Cerebellar nuclear complex (tissue), 1 donor: Measurements from ENCODE around the gene CAMSAP3.

Source experiments
- DNase-seq, 2 experiments: peaks; one replicate each; lab custom pipeline; 2025; lab: John Stamatoyannopoulos, UW

CAMSAP3 gene

GRCh38 chr19:7578127-7578526 is 17.5 kb upstream of the CAMSAP3 start:
- DNase-seq: no peak

- no peak for DNase-seq
These were observed 16.5 kb upstream of the CAMSAP3 start for GRCh38 chr19:7579182-7579581.

GRCh38 chr19:7582446-7582845 is 13.2 kb upstream of the CAMSAP3 start:
- no peak for DNase-seq

- no peak for DNase-seq
These were observed 5.8 kb upstream of the CAMSAP3 start for GRCh38 chr19:7589822-7590221.

GRCh38 chr19:7590256-7590655 is 5.4 kb upstream of the CAMSAP3 start:
- DNase-seq: no peak

GRCh38 chr19:7596211-7596937 is 711 bp downstream of the CAMSAP3 start:
- no peak for DNase-seq

GRCh38 chr19:7597689-7598088 is 2.0 kb downstream of the CAMSAP3 start:
- no peak for DNase-seq

GRCh38 chr19:7598180-7598579 is 2.5 kb downstream of the CAMSAP3 start:
- no peak for DNase-seq

- no peak for DNase-seq
These were observed 5.1 kb downstream of the CAMSAP3 start for GRCh38 chr19:7600721-7601120.

GRCh38 chr19:7602240-7602934 is 6.7 kb downstream of the CAMSAP3 start:
- DNase-seq: no peak

GRCh38 chr19:7602935-7603497 is 7.4 kb downstream of the CAMSAP3 start:
- no peak for DNase-seq

GRCh38 chr19:7603919-7604318 is 8.3 kb downstream of the CAMSAP3 start:
- no peak for DNase-seq

- no peak for DNase-seq
These were observed 10.0 kb downstream of the CAMSAP3 start for GRCh38 chr19:7605490-7606222.

- no peak for DNase-seq
These were observed 10.6 kb downstream of the CAMSAP3 start for GRCh38 chr19:7606289-7606688.

- no peak for DNase-seq
These were observed 11.7 kb downstream of the CAMSAP3 start for GRCh38 chr19:7607212-7607873.

GRCh38 chr19:7607874-7608560 is 12.4 kb downstream of the CAMSAP3 start:
- no peak for DNase-seq

- DNase-seq: no peak
These were observed 15.0 kb downstream of the CAMSAP3 start for GRCh38 chr19:7610491-7611240.

- DNase-seq: no peak
These were observed 16.0 kb downstream of the CAMSAP3 start for GRCh38 chr19:7611541-7612279.

GRCh38 chr19:7612282-7613274 is 16.9 kb downstream of the CAMSAP3 start:
- no peak for DNase-seq
